ENCODE data around the gene TLR6. TPM values are rescaled to one million over a fixed set of nuclear protein-coding genes. Genes with fewer than 3 reads are reported as not detected.

TLR6 gene
- total RNA-seq, 1 experiment from 2014 or later = 4.8 TPM

GRCh38 chr4:38837334-38837733 lies 19.3 kb downstream of the TLR6 start:
- BruUV-seq (replicated peaks) = no TSS peak
- RAD21 ChIA-PET (ENCODE audit: low non-redundant PET in 1 of 2, low total read pairs in 2 of 2, uncharacterized antibody in 2 of 2, unreplicated experiment in 2 of 2) = no interaction called here
- CTCF ChIA-PET = no interaction called here
- no peak for DNase-seq (ENCODE audit: low read depth, low spot score)
- Histone ChIP-seq H3K79me2 (ENCODE audit: insufficient read depth, low read length) (no peaks in the 10 kb centered on the region), H2AFZ (ENCODE audit: low read depth, low read length, poor library complexity, severe bottlenecking) (no peak overlapping the region), H4K20me1 (ENCODE audit: insufficient read depth) (no peaks in the 10 kb centered on the region), H3K4me3 (replicated peaks in 1 of 2; ENCODE audit: low read depth in 1 of 2, low read length in 2 of 2) (no peak overlapping the region), H3K27ac (ENCODE audit: low read depth, low read length) (no peak overlapping the region), H3K9me2 (ENCODE audit: insufficient read depth) (no peaks in the 10 kb centered on the region), H3K36me3 (ENCODE audit: control insufficient read depth in 1 of 2, insufficient read depth in 2 of 2, low read length in 2 of 2) (no peaks in the 10 kb centered on the region), H3K4me1 (ENCODE audit: control insufficient read depth in 1 of 2, insufficient read depth in 2 of 2, low read length in 2 of 2) (peaks cover 0 to 10% of the 10 kb centered on the region in 2 experiments; a peak in 2 of 4 replicates), H3K9ac (ENCODE audit: low read length) (no peak overlapping the region), H3K4me2 (ENCODE audit: low read length) (no peak overlapping the region), H3K9me3 (ENCODE audit: control insufficient read depth in 1 of 2, insufficient read depth in 1 of 2, low read depth in 1 of 2, low read length in 2 of 2) (no peaks in the 10 kb centered on the region), H3K27me3 (ENCODE audit: insufficient read depth, low read length) (no peaks in the 10 kb centered on the region)
- POLR2A ChIA-PET = no interaction called here
- intact Hi-C loops (cut with micrococcal nuclease) = no loop called here
- no peak for TF ChIP-seq EZH2phosphoT487 (IDR thresholded peaks at IDR 0.05; ENCODE audit: borderline replicate concordance)
- no peak for TF ChIP-seq REST (IDR thresholded peaks at IDR 0.05; ENCODE audit: low read depth)
- no peak for TF ChIP-seq POLR2AphosphoS5 (IDR thresholded peaks at IDR 0.05; ENCODE audit: low read depth, low read length)
- no peak for TF ChIP-seq CBX3 (IDR thresholded peaks at IDR 0.05; ENCODE audit: low read depth)
- no peak for TF ChIP-seq RAD21 (IDR thresholded peaks at IDR 0.05; ENCODE audit: low read depth)
- TF ChIP-seq ZBTB33 (IDR thresholded peaks at IDR 0.05; ENCODE audit: extremely low read depth, insufficient replicate concordance, low read length) = no peak
- no peak for TF ChIP-seq ZFX (IDR thresholded peaks at IDR 0.05)
- no peak for TF ChIP-seq SIN3A (IDR thresholded peaks at IDR 0.05; ENCODE audit: low read depth)
- TF ChIP-seq FOSL1 (IDR thresholded peaks at IDR 0.05; ENCODE audit: low read depth) = no peak
- no peak for TF ChIP-seq JUND (IDR thresholded peaks at IDR 0.05)
- no peak for TF ChIP-seq EZH2 (IDR thresholded peaks at IDR 0.05)
- TF ChIP-seq MAX (IDR thresholded peaks at IDR 0.05) = no peak
- ATAC-seq = no peak
